Prostate gland (tissue), 2 donors: ENCODE results near the gene C5orf63. TPM values are rescaled to one million over a fixed set of nuclear protein-coding genes. Genes with fewer than 3 reads are reported as not detected.

ENCODE experiments used
- DNase-seq: peaks from one replicate; pipeline ENCODE4 v3.0.0-alpha.2; 2019; ENCODE audit warnings: low spot score
- H3K27ac ChIP-seq, 2 donors: fragments of 200-600 bp; sonication (generic); 2 replicates each; pipeline ENCODE4 v1.5.1; 2017 to 2019
- H3K27me3 ChIP-seq: fragments of 200-600 bp; sonication (generic); replicated peaks from 2 replicates; pipeline ENCODE4 v1.5.1; 2019; ENCODE audit not compliant: insufficient read depth
- H3K36me3 ChIP-seq, 2 donors: fragments of 200-600 bp; sonication (generic); 1 replicate in 1 of 2; 2 replicates in 1 of 2; pipeline versions ENCODE4 v1.5.1 to v1.8.1; 2017 to 2019
- H3K4me1 ChIP-seq: fragments of 200-600 bp; sonication (generic); replicated peaks from 2 replicates; pipeline ENCODE4 v1.5.1; 2019
- H3K4me3 ChIP-seq, 2 donors: fragments of 200-600 bp; sonication (generic); 2 replicates each; pipeline ENCODE4 v1.5.1; 2017 to 2019
- H3K9me3 ChIP-seq: fragments of 200-600 bp; sonication (generic); 2 replicates; pipeline ENCODE4 v1.5.1; 2017
- CTCF ChIP-seq, 4 experiments: fragments of 200-600 bp in 2 of 4; fragments of 450-650 bp in 2 of 4; sonication (generic) in 2 of 4; IDR thresholded peaks; 1 replicate in 3 of 4; 2 replicates in 1 of 4; pipeline ENCODE4 v1.5.1; 2016 to 2019; ENCODE audit warnings: antibody characterized with exemption in 4 of 4, mild to moderate bottlenecking in 2 of 4, moderate library complexity in 2 of 4
- POLR2A ChIP-seq: fragments of 450-650 bp; IDR thresholded peaks from one replicate; pipeline ENCODE4 v1.6.1; 2016; ENCODE audit warnings: antibody characterized with exemption, mild to moderate bottlenecking
- POLR2AphosphoS5 ChIP-seq: sonication (generic); formaldehyde crosslinking; IDR thresholded peaks from one replicate; pipeline ENCODE4 v1.6.1; 2017; ENCODE audit warnings: antibody characterized with exemption
- WGBS: methylation state at CpG from one replicate; pipeline ENCODE4 v1.1.5; 2018; 5-methylcytosine and 5-hydroxymethylcytosine counted together
- intact Hi-C: fragments of 100-400 bp; cut with DNase I; formaldehyde crosslinking; loops from one replicate; pipeline ENCODE4 v1.14.2; 2022
- total RNA-seq, 2 donors: library from RNA; depleted of rRNA; stranded (reverse); fragments of >200 nt; gene quantifications; one replicate each; pipeline ENCODE4 v1.1.0, GENCODE V29; 2016

C5orf63 gene
- total RNA-seq, 2 donors from 2014 or later = 1.5 to 14.9 TPM

GRCh38 chr5:127092690-127093089 is 19.4 kb upstream of the C5orf63 start:
- intact Hi-C loops = no loop called here

DNA sequence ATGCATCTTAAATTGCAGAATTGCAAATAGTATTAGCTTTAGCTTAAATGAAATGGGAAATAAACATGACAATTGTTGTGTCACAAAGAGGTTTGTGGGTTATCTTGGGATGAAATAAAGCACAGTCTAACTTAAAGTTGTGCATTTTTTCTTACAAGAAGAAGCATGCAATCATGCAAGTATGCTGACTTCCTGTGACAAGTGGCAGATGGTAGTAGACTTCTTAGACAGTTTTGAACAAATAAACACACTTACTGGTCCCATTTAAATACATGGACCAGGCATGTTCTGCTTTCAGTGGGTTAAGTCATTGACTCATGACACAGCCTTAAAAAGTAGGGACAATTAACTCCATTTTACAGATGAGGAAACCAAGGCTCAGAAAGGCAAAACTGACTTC is 15.9 kb upstream of the C5orf63 start:
- H3K27ac ChIP-seq = no peak overlapping the region
- no peaks in the 10 kb centered on the region for H3K9me3 ChIP-seq
- H3K36me3 ChIP-seq = no peaks in the 10 kb centered on the region
- no peak for TF ChIP-seq POLR2A
- TF ChIP-seq POLR2AphosphoS5 = no peak
- TF ChIP-seq CTCF (IDR thresholded peaks at IDR 0.05) = no peak
- no peaks in the 10 kb centered on the region for H3K27me3 ChIP-seq
- intact Hi-C loops = no loop called here
- H3K4me1 ChIP-seq = no peaks in the 10 kb centered on the region
- no peak for DNase-seq
- H3K4me3 ChIP-seq = no peak overlapping the region

More at GRCh38 chr5:127092690-127093089, 19.4 kb upstream of the C5orf63 start:
- H3K27ac ChIP-seq = no peak overlapping the region
- no peak for DNase-seq
- H3K36me3 ChIP-seq = no peaks in the 10 kb centered on the region
- TF ChIP-seq POLR2AphosphoS5 (no peak), POLR2A (no peak), CTCF (IDR thresholded peaks at IDR 0.05) (no peak)
- H3K9me3 ChIP-seq = no peaks in the 10 kb centered on the region
- no peaks in the 10 kb centered on the region for H3K27me3 ChIP-seq
- no peaks in the 10 kb centered on the region for H3K4me1 ChIP-seq
- H3K4me3 ChIP-seq = no peak overlapping the region
- 78% methylated on average over 3 of the region's 3 CpGs for WGBS

- H3K27ac ChIP-seq = no peak overlapping the region
- no peaks in the 10 kb centered on the region for H3K36me3 ChIP-seq
- no peaks in the 10 kb centered on the region for H3K4me1 ChIP-seq
- intact Hi-C loops = no loop called here
- WGBS = 94% methylated on average over 1 of the region's 1 CpG
- no peaks in the 10 kb centered on the region for H3K27me3 ChIP-seq
- TF ChIP-seq CTCF (IDR thresholded peaks at IDR 0.05) (no peak), POLR2A (no peak)
- H3K9me3 ChIP-seq = no peaks in the 10 kb centered on the region
- no peak overlapping the region for H3K4me3 ChIP-seq
- no peak for DNase-seq
These were observed 14.9 kb upstream of the C5orf63 start for GRCh38 chr5:127088251-127088650.

DNA sequence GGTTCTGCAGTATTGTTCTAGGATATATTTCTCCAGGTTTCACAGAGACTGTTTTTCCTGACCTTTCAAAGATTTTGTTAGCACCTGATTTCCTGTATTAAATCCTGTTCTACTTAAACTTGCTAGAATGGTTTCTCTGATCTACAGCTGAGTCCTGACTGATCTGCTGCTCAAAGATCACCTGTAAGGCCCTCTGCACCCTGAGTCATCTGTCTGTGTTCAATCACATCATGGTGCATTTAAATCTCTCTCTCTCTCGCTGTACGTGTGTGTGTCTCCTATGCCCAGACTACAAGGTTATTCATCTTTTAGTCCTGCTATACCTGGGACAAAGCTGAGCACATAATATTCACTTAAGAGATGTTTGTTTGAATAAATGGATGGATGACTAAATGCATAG is 13.3 kb upstream of the C5orf63 start:
- Histone ChIP-seq H3K27me3 (no peaks in the 10 kb centered on the region), H3K36me3 (no peaks in the 10 kb centered on the region), H3K27ac (no peak overlapping the region), H3K9me3 (no peaks in the 10 kb centered on the region), H3K4me1 (no peaks in the 10 kb centered on the region), H3K4me3 (no peak overlapping the region)
- WGBS = 90% methylated on average over 2 of the region's 2 CpGs
- DNase-seq = no peak
- intact Hi-C loops = no loop called here
- no peak for TF ChIP-seq POLR2AphosphoS5
- TF ChIP-seq CTCF (IDR thresholded peaks at IDR 0.05) = no peak
- TF ChIP-seq POLR2A = no peak

- no peaks in the 10 kb centered on the region for H3K4me1 ChIP-seq
- no peaks in the 10 kb centered on the region for H3K9me3 ChIP-seq
- WGBS = 81% methylated on average over 5 of the region's 5 CpGs
- H3K27ac ChIP-seq = no peak overlapping the region
- DNase-seq = no peak
- no peak for TF ChIP-seq POLR2A
- TF ChIP-seq CTCF (IDR thresholded peaks at IDR 0.05) = no peak
- no peak for TF ChIP-seq POLR2AphosphoS5
- no peaks in the 10 kb centered on the region for H3K36me3 ChIP-seq
- H3K27me3 ChIP-seq = no peaks in the 10 kb centered on the region
- no peak overlapping the region for H3K4me3 ChIP-seq
- intact Hi-C loops = no loop called here
These were observed 12.5 kb upstream of the C5orf63 start for GRCh38 chr5:127085796-127086195.
